Chondrocyte (in vitro differentiated cells): ENCODE data around the gene GFRA1. TPM values are rescaled to one million over a fixed set of nuclear protein-coding genes. Genes with fewer than 3 reads are reported as not detected.

Source experiments
- DNase-seq: peaks from one replicate; pipeline ENCODE4 v3.0.0; 2021; ENCODE audit warnings: mixed read lengths, low spot score
- H3K27ac Mint-ChIP-seq: one replicate; pipeline ENCODE4 v1.8.0; 2021; ENCODE audit warnings: mild to moderate bottlenecking, moderate library complexity, mixed read lengths; ENCODE audit not compliant: unreplicated experiment
- H3K27me3 Mint-ChIP-seq: 2 replicates; pipeline ENCODE4 v1.8.0; 2021; ENCODE audit warnings: low read depth, mixed read lengths
- H3K36me3 Mint-ChIP-seq: 2 replicates; pipeline ENCODE4 v1.8.0; 2021; ENCODE audit warnings: low read depth, mixed read lengths
- H3K4me1 Mint-ChIP-seq: 2 replicates; pipeline ENCODE4 v1.8.0; 2021; ENCODE audit warnings: low read depth, mild to moderate bottlenecking, mixed read lengths
- H3K4me3 Mint-ChIP-seq: one replicate; pipeline ENCODE4 v1.8.0; 2021; ENCODE audit warnings: mild to moderate bottlenecking, moderate library complexity, mixed read lengths; ENCODE audit not compliant: unreplicated experiment
- H3K9me3 Mint-ChIP-seq: 2 replicates; pipeline ENCODE4 v1.8.0; 2021; ENCODE audit warnings: low read depth, mixed read lengths
- CTCF ChIP-seq: fragments of 200-600 bp; sonication (generic); IDR thresholded peaks from 2 replicates; pipeline ENCODE4 v1.5.0; 2021; ENCODE audit warnings: antibody characterized with exemption, mild to moderate bottlenecking, moderate library complexity
- total RNA-seq: library from RNA; stranded (reverse); gene quantifications from 3 replicates; pipeline ENCODE4 v1.2.1, GENCODE V29; 2021

GFRA1 gene
- total RNA-seq, 1 donor from 2014 or later, result 79.7 TPM

GRCh38 chr10:116106611-116107010 lies 166.4 kb downstream of the GFRA1 start:
- no peaks in the 10 kb centered on the region for H3K9me3 Mint-ChIP-seq
- H3K36me3 Mint-ChIP-seq, result no peaks in the 10 kb centered on the region
- TF ChIP-seq CTCF, result no peak
- H3K4me1 Mint-ChIP-seq, result peaks cover 10% of the 10 kb centered on the region
- no peaks in the 10 kb centered on the region for H3K27me3 Mint-ChIP-seq
- H3K27ac Mint-ChIP-seq, result no peak overlapping the region
- DNase-seq, result no peak
- H3K4me3 Mint-ChIP-seq, result no peak overlapping the region

- no peak for TF ChIP-seq CTCF
- no peaks in the 10 kb centered on the region for H3K9me3 Mint-ChIP-seq
- DNase-seq, result no peak
- H3K27ac Mint-ChIP-seq, result no peak overlapping the region
- no peak overlapping the region for H3K4me3 Mint-ChIP-seq
- H3K36me3 Mint-ChIP-seq, result no peaks in the 10 kb centered on the region
- no peaks in the 10 kb centered on the region for H3K27me3 Mint-ChIP-seq
- peaks cover 10% of the 10 kb centered on the region for H3K4me1 Mint-ChIP-seq
Measured at GRCh38 chr10:116105264-116105663, 167.7 kb downstream of the GFRA1 start.

- peaks cover under 1% of the 10 kb centered on the region for H3K36me3 Mint-ChIP-seq
- no peak for TF ChIP-seq CTCF
- peaks cover 10% of the 10 kb centered on the region for H3K4me1 Mint-ChIP-seq
- no peak for DNase-seq
- no peaks in the 10 kb centered on the region for H3K9me3 Mint-ChIP-seq
- H3K27ac Mint-ChIP-seq, result no peak overlapping the region
- H3K4me3 Mint-ChIP-seq, result no peak overlapping the region
- H3K27me3 Mint-ChIP-seq, result no peaks in the 10 kb centered on the region
Measured at GRCh38 chr10:116104210-116104932, 168.6 kb downstream of the GFRA1 start.

GRCh38 chr10:116103668-116104067 lies 169.3 kb downstream of the GFRA1 start:
- Mint-ChIP-seq H3K4me3 (no peak overlapping the region), H3K36me3 (peaks cover 1% of the 10 kb centered on the region), H3K27ac (no peak overlapping the region), H3K4me1 (peaks cover 10% of the 10 kb centered on the region), H3K27me3 (no peaks in the 10 kb centered on the region), H3K9me3 (no peaks in the 10 kb centered on the region)
- DNase-seq, result no peak
- TF ChIP-seq CTCF, result no peak

GRCh38 chr10:116101616-116102315 lies 171.2 kb downstream of the GFRA1 start:
- Mint-ChIP-seq H3K27ac (no peak overlapping the region), H3K4me3 (no peak overlapping the region), H3K27me3 (no peaks in the 10 kb centered on the region), H3K36me3 (peaks cover 1% of the 10 kb centered on the region), H3K4me1 (peaks cover 10% of the 10 kb centered on the region), H3K9me3 (no peaks in the 10 kb centered on the region)
- no peak for TF ChIP-seq CTCF
- DNase-seq, result no peak
